Measurements from ENCODE around the gene HEY2.
"Not testable (repeated sequence)": the region's sequence is repeated elsewhere in the genome, so short reads cannot be mapped to it uniquely, and the experiment has no call there.

The HEY2 gene

GRCh38 chr6:125797120-125797885, 47.9 kb downstream of the HEY2 start:
- DNase-seq, result no peak

GRCh38 chr6:125797886-125798444, 48.5 kb downstream of the HEY2 start:
- DNase-seq, result no peak

GRCh38 chr6:125798734-125799508, 49.5 kb downstream of the HEY2 start:
- no peak for DNase-seq

- DNase-seq, result no peak
Measured at GRCh38 chr6:125802383-125802782, 53.0 kb downstream of the HEY2 start.

- no peak for DNase-seq
Measured at GRCh38 chr6:125802943-125803377, 53.5 kb downstream of the HEY2 start.

GRCh38 chr6:125804264-125804663, 54.8 kb downstream of the HEY2 start:
- no peak for DNase-seq

GRCh38 chr6:125804866-125805425, 55.5 kb downstream of the HEY2 start:
- not testable (repeated sequence) for DNase-seq

- no peak for DNase-seq
Measured at GRCh38 chr6:125806813-125807212, 57.4 kb downstream of the HEY2 start.

GRCh38 chr6:125807293-125807692, 57.9 kb downstream of the HEY2 start:
- no peak for DNase-seq

GRCh38 chr6:125808060-125808459, 58.6 kb downstream of the HEY2 start:
- no peak for DNase-seq

GRCh38 chr6:125808591-125808990, 59.2 kb downstream of the HEY2 start:
- DNase-seq, result no peak

- DNase-seq, result no peak
Measured at GRCh38 chr6:125809570-125810170, 60.2 kb downstream of the HEY2 start.

- DNase-seq, result no peak
Measured at GRCh38 chr6:125810445-125810844, 61.0 kb downstream of the HEY2 start.
